GM21526 (cell line): ENCODE measurements around the gene PSMA7.

Source experiments
- ATAC-seq: cut with Tn5 transposase; IDR thresholded peaks from one replicate; pipeline ENCODE4 v1.9.1; 2021; ENCODE audit warnings: moderate library complexity; ENCODE audit not compliant: unreplicated experiment, low FRiP score

The PSMA7 gene

DNA sequence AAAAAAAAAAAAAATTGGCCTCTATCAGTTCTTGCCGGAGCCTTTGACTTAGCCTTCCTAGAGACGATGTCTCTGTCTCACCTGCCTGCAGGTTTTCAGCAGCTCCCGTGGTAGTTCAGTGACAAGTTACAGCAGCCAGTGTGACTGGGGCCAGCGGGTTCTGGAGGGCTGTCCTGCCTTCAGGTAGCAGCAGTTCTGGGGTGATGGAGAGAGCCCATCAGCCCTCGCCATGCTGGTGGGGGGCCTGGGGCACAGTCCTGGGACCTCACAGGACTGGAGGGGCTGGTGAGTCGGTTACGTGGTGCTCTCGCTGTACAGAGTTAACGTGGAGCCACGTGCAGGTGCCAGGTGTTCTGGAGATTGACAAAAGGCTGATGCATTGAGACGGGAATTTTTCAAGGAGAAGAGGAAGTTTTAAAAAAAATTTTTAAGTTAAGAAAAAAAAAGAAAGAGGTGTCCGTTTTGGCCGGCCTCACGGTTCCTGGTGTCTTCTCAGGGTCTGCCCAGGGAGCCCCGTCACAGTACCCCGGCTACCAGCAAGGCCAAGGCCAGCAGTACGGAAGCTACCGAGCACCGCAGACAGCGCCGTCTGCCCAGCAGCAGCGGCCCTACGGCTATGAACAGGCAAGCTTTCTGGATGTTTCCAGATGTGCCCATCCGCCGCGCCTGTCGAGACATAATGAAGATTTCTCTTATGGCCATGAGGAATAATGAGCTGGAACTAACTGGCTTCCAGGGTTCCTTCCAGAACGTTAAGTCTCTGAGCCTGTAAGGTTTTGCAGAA is 31.0 kb upstream of the PSMA7 start:
- ATAC-seq: no peak

GRCh38 chr20:62172666-62173065 is 29.5 kb upstream of the PSMA7 start:
- ATAC-seq: no peak

DNA sequence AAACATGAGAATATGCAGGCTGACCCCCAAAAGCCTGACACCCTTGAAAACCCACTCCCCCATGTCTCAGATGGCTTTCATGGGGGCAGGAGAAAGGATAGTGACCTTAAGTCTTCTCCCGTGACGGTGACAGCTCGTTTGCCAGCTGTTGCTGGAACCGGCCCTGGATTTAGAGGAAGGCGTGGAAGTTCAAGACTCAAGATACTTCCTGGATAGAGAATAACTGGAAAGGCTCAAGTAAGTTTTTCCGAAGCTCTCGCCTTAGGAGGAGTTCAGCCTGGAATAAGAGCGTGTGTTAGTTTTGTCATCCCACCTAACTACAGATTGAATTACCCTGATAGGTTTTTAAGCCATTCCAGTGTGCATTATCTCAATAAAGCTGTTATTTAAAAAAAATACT is 28.1 kb upstream of the PSMA7 start:
- no peak for ATAC-seq

GRCh38 chr20:62170536-62170935 is 27.3 kb upstream of the PSMA7 start:
- ATAC-seq: no peak

GRCh38 chr20:62168890-62169435 is 25.8 kb upstream of the PSMA7 start:
- ATAC-seq: no peak

- no peak for ATAC-seq
These were observed 24.9 kb upstream of the PSMA7 start for GRCh38 chr20:62168061-62168460.

- no peak for ATAC-seq
These were observed 24.3 kb upstream of the PSMA7 start for GRCh38 chr20:62167474-62167873.

GRCh38 chr20:62165762-62166399 is 22.7 kb upstream of the PSMA7 start:
- ATAC-seq: no peak

DNA sequence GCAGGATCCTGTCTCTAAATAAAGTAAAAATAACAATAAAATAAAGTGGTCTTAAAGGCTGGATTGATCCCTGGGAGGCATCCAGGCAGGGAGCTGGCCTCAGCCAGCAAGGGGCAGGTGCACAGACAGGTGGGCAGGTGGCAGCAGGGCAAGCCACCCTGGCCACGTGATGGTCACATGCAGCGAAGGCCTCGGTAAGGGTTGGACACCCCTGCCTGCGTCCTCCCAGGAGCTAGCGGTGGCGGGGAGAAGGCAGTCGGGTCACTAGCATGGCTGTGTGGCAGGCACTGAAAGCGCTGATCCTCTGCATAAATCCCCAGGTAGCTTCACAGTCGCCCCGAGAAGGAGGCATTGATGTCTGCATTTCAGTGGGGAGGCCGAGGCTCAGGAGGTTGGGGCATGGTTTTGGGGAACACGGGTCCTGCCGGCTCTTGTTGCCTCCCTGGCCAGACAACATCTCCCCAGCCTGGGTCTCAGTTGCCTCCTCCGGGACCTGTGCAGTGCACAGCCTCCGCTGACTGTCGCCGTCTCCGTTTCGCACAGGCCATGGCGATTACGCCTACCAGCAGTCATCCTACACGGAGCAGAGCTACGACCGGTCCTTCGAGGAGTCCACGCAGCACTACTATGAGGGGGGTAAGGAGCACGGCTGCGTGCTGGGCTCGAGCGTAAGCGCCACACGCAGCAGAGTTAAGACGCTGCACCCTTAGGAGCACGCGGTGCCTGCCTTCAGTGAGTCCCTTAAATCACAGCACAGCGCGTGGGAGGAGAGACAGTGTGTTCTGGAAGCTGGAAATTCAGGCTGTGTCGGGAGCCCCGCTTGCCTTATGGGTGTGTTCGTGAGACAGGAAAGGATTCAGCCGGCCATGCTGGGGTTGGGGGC is 21.9 kb upstream of the PSMA7 start:
- no peak for ATAC-seq

DNA sequence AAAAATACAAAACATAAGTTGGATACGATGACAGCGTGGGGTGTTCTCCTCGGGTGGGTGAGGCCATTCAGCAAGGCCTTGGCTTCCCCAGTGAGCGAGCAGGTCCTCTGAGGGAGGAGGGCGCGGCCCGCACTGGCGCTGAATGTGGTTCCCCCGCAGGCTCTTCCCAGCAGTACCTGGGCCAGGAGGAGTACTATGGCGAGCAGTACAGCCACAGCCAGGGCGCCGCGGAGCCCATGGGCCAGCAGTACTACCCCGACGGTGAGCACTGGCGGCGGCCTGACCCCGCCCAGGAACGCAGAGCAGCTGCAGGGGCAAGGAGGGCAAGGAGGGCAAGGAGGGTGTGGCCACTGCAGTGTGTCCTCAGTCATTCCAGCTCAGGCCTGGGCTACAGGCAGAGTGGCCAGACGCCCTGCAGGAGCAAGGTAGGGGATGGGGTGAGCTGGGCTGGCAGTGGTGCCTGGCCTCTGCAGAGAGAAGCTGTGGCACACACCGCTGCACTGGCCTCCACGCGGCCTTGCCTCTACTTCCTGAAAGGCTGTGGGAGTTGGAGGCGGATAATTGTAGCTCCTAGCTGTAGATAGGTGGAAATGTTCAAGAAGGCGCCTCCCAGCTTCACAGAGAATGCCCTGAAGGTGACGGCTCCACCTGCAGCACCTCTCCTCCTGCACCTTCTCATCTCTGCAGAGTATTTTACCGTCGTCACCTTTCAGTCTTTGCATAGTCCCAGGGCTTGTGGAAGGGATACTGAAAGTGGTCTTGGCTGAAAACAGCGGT is 21.0 kb upstream of the PSMA7 start:
- no peak for ATAC-seq

GRCh38 chr20:62163485-62163865 is 20.3 kb upstream of the PSMA7 start:
- ATAC-seq: no peak

- no peak for ATAC-seq
These were observed 19.7 kb upstream of the PSMA7 start for GRCh38 chr20:62162765-62163484.

DNA sequence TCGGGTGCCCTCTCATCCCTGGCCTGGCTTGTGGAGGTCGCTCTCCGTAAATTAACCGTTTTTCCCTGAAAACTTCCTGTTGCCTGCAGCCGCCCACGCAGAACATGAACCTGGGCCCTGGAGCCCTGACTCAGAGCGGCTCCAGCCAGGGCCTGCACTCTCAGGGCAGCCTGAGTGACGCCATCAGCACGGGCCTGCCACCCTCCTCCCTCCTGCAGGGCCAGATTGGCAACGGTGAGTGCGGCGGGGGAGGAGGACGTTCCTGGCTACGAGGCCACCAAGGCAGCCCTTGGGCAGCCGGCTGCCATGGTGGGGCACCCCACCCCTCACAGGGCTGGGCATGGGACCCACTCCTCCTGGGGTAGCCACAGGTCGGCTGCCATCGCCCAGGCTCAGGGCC is 18.2 kb upstream of the PSMA7 start:
- ATAC-seq: no peak

DNA sequence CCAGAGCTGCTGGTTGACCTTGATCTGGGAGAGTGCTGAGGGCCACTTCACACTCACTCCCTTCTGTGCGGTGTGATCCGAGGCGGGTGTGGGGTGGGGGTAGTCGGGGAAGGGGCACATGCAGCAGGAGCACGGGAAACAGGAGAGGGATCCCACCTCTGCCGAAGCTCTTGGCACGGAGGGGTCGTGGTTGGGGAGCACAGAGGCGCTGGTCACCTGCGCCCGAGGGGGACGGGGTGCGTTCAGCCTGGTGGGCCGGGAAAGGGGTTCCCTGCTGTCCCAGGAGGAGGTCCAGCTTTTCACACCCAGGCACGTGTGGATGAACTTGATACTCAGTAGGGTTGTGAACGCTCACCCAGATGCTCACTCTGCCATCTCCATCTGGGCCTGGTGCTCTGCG is 17.7 kb upstream of the PSMA7 start:
- ATAC-seq: no peak

DNA sequence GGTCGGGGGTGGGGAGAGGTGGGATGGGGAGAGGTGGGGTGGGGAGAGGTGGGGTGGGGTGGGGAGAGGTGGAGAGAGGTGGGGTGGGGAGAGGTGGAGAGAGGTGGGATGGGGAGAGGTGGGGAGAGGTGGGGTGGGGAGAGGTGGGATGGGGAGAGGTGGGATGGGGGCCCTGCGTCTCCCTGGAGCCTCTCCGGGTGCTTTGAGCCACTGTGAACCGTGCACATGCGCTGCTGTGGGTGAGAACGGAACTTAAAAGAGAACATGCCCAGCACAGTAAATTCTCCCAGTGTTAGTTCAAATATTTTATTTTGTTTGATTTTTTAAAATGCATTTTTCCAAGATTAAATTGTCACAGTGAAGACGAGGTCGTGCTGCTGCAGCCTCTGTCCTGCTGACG is 17.1 kb upstream of the PSMA7 start:
- no peak for ATAC-seq

GRCh38 chr20:62159839-62160238 is 16.6 kb upstream of the PSMA7 start:
- no peak for ATAC-seq

DNA sequence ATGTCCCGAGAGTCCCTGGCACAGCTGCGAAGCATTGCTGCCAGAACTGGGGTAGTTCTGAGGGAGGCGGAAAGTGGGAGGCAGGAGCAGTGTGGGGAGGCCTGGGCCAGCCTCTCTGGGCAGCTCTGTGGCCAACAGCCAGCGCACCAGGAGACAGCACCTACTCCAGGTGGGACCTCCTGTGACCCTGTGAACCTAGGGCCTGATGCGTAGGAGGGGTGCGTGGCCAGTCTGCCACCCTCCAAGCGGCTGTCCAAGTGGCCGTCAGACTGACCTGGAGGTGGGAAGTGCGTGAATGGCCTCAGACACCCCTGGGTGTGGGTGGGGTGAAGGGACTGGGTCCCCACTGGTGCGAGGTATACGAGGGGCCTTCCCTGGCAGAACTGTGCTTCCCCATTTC is 15.9 kb upstream of the PSMA7 start:
- no peak for ATAC-seq

DNA sequence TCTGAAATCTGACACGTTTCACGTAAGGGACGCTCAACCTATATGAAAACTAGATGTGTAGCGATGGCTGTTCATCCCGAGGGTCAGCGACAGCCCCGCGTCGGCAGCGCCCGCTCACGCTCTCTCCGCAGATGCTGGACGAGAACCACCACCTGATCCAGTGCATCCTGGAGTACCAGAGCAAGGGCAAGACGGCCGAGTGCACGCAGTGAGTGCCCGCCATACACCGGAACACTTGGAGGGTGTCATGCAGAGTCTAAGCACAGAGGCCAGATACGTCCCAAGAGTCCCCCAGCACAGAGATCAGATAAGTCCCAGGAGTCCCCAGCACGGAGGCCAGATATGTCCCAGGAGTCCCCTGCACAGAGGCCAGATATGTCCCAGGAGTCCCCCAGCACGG is 15.3 kb upstream of the PSMA7 start:
- ATAC-seq: no peak

- no peak for ATAC-seq
These were observed 14.8 kb upstream of the PSMA7 start for GRCh38 chr20:62158088-62158400.
